ENCODE measurements around the gene HECTD4. TPM values are rescaled to one million over a fixed set of nuclear protein-coding genes. Genes with fewer than 3 reads are reported as not detected.

The HECTD4 gene
- total RNA-seq, 1 donor from 2014 or later = 22.7 TPM

DNA sequence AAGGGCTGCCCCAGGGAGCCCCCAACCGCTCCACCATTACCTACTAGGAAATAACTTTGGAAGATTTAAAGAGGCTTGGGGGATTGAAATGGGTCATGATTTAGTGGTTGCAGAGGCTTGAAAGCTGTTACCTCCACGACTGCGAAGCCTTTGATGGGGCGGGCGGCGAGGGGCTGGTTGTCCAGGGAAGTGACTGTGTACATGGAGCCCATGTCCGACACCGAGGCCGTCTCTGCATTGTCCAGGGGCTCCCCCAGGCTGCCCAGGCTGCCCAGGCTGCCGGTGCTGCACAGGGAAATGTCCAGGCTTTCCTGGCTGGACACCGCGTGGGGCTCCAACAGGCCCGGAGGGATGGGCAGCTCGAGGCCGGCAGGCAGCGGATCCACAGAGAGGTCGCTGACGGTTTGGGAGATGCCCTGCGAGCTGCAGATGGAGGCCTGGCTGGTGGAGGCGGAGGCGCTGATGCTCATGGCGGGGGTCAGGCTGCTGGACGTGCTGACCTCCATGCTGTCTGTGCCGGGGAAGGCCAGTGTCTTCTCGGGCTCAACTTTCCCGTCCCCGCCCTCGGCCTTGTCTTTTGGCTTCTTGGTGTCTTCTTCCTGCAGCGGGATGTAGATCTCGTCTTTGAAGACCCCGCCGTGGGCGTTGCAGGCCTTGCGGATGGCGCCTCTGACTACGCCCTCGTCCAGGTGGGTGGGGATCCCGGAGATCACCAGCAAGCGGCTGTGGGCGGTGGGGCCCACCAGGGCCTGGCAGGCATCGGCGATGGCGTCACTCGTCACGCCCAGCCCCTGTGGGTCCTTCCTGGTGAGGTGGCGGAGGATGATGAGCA is 198.0 kb downstream of the HECTD4 start:
- Histone ChIP-seq H3K4me3 (ENCODE audit: low read depth, low read length) (no peak overlapping the region), H3K27me3 (ENCODE audit: control insufficient read depth, insufficient read depth, low read length) (no peaks in the 10 kb centered on the region), H3K36me3 (ENCODE audit: control insufficient read depth, insufficient read depth, low read length) (peaks cover 1% of the 10 kb centered on the region)
- TF ChIP-seq, protein P1, sequence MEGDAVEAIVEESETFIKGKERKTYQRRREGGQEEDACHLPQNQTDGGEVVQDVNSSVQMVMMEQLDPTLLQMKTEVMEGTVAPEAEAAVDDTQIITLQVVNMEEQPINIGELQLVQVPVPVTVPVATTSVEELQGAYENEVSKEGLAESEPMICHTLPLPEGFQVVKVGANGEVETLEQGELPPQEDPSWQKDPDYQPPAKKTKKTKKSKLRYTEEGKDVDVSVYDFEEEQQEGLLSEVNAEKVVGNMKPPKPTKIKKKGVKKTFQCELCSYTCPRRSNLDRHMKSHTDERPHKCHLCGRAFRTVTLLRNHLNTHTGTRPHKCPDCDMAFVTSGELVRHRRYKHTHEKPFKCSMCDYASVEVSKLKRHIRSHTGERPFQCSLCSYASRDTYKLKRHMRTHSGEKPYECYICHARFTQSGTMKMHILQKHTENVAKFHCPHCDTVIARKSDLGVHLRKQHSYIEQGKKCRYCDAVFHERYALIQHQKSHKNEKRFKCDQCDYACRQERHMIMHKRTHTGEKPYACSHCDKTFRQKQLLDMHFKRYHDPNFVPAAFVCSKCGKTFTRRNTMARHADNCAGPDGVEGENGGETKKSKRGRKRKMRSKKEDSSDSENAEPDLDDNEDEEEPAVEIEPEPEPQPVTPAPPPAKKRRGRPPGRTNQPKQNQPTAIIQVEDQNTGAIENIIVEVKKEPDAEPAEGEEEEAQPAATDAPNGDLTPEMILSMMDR (IDR thresholded peaks at IDR 0.05; ENCODE audit: insufficient read depth, low read length, poor library complexity, severe bottlenecking) = no peak
- DNase-seq (ENCODE audit: low read depth) = no peak

GRCh38 chr12:112183141-112184021 is 198.8 kb downstream of the HECTD4 start:
- TF ChIP-seq, protein P1 (IDR thresholded peaks at IDR 0.05; ENCODE audit: insufficient read depth, low read length, poor library complexity, severe bottlenecking) = no peak
- Histone ChIP-seq H3K27me3 (ENCODE audit: control insufficient read depth, insufficient read depth, low read length) (no peaks in the 10 kb centered on the region), H3K36me3 (ENCODE audit: control insufficient read depth, insufficient read depth, low read length) (peaks cover 1% of the 10 kb centered on the region), H3K4me3 (ENCODE audit: low read depth, low read length) (no peak overlapping the region)
- no peak for DNase-seq (ENCODE audit: low read depth)

- TF ChIP-seq, protein P1 (IDR thresholded peaks at IDR 0.05; ENCODE audit: insufficient read depth, low read length, poor library complexity, severe bottlenecking) = no peak
- DNase-seq (ENCODE audit: low read depth) = no peak
- H3K27me3 ChIP-seq (ENCODE audit: control insufficient read depth, insufficient read depth, low read length) = no peaks in the 10 kb centered on the region
- H3K4me3 ChIP-seq (ENCODE audit: low read depth, low read length) = no peak overlapping the region
- peaks cover 1% of the 10 kb centered on the region for H3K36me3 ChIP-seq (ENCODE audit: control insufficient read depth, insufficient read depth, low read length)
Measured at GRCh38 chr12:112182499-112182898, 199.7 kb downstream of the HECTD4 start.

GRCh38 chr12:112180422-112180821 is 201.8 kb downstream of the HECTD4 start:
- DNase-seq (ENCODE audit: low read depth) = no peak
- no peak overlapping the region for H3K4me3 ChIP-seq (ENCODE audit: low read depth, low read length)
- TF ChIP-seq, protein P1 (IDR thresholded peaks at IDR 0.05; ENCODE audit: insufficient read depth, low read length, poor library complexity, severe bottlenecking) = no peak
- H3K27me3 ChIP-seq (ENCODE audit: control insufficient read depth, insufficient read depth, low read length) = no peaks in the 10 kb centered on the region
- H3K36me3 ChIP-seq (ENCODE audit: control insufficient read depth, insufficient read depth, low read length) = peaks cover 1% of the 10 kb centered on the region

DNA sequence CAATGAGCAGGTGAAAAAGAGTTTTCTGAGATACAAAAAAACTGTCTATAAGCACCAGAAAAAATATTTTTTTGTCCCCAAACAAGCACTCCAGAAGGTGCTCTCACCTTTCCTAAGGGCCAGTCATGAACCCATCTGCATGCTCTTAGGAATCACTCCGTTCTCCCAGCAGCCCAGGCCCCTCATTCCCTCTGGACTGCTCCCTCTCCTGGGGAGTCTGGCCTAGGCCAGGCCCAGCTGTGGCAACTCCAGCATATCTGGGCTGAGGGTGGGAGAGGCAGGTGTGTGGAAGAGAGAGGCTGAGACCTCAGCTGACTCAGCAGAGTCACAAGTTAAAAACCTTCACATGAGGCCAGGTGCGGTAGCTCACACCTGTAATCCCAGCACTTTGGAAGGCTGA is 202.3 kb downstream of the HECTD4 start:
- Histone ChIP-seq H3K4me3 (ENCODE audit: low read depth, low read length) (no peak overlapping the region), H3K36me3 (ENCODE audit: control insufficient read depth, insufficient read depth, low read length) (peaks cover 4% of the 10 kb centered on the region), H3K27me3 (ENCODE audit: control insufficient read depth, insufficient read depth, low read length) (no peaks in the 10 kb centered on the region)
- no peak for DNase-seq (ENCODE audit: low read depth)
- TF ChIP-seq, protein P1 (IDR thresholded peaks at IDR 0.05; ENCODE audit: insufficient read depth, low read length, poor library complexity, severe bottlenecking) = no peak
